ENCODE results near the gene FAHD2A. TPM values are rescaled to one million over a fixed set of nuclear protein-coding genes. Genes with fewer than 3 reads are reported as not detected.

The FAHD2A gene
- total RNA-seq, result 23.0 and 29.6 TPM in 2 replicates

DNA sequence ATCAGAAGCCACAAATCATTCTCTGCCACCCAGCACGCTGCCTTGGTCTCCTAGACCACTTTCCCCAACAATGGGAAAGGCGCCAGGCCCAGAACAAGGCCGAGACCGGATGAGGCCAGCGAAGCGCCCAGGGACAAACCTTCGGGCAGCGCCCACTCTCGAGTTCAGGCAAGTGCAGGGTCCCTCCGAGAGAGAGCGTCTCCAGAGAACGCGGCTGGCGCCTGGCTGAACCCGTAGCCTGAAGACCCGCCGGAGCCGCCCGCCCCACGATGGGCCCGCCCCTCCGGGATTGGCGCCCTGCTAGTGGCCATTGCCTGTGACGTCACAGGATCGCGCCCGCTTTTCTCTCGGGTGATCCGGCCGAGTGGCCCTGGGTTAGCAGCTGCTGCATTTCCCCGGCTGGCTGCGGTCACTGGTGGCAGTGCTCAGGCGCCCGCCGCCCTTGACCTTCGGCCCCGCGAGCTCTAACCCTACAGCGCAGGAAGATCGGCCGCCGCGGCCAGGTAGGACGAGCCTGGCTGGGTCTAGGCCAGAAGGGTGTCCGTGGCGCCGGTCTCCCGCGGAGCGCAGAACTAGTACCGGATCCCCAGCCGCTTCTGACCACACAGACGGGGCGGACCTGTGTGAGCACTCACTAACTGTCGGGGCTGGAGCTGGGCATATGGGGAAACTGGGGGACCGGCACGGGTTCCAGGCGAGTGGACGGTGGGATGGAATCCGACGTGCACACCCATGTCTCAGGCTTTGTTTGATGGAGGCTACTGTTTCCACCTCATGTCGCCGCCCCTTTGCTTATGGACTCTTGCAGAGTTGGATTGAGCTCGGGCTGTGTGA, at the start of gene FAHD2A:
TSS of gene FAHD2A (plus strand) at position 339 of the 834 bp plus-strand sequence. CDS start 2,851 bp downstream, outside the sequence.

Small RNA genes within 50 kb of the gene (small RNA-seq; reads per million reads assigned to genes)
- not detected for gene AC133104.2

Other genes starting within 250 kb of the FAHD2A start
- 10.2 and 10.8 TPM in 2 replicates for gene ZNF514, start 242.9 kb upstream of the FAHD2A start, total RNA-seq
- 5.1 and 5.6 TPM in 2 replicates for gene ZNF2, start 236.9 kb upstream of the FAHD2A start, total RNA-seq
- gene ZNF892, start 195.2 kb upstream of the FAHD2A start, total RNA-seq, result 6.2 and 6.4 TPM in 2 replicates
- under 0.01 and 0.29 TPM in 2 replicates for gene PROM2, start 128.3 kb upstream of the FAHD2A start, total RNA-seq
- gene KCNIP3, start 105.4 kb upstream of the FAHD2A start, total RNA-seq, result 0.53 and 2.0 TPM in 2 replicates
- not detected in 2 replicates for gene TRIM43B, start 82.0 kb downstream of the FAHD2A start, total RNA-seq
- 0.07 TPM in 1 of 2 replicates, not detected in the other for gene TRIM43, start 189.3 kb downstream of the FAHD2A start, total RNA-seq